Urothelium cell line (cell line): ENCODE data around the gene TBATA.
"Not testable (repeated sequence)": the region's sequence is repeated elsewhere in the genome, so short reads cannot be mapped to it uniquely, and the experiment has no call there.

Experiments used
- DNase-seq: peaks from one replicate; pipeline ENCODE4 v3.0.0; 2011; ENCODE audit warnings: low spot score, mixed read lengths
- FAIRE-seq: peaks from 2 replicates; lab custom pipeline; 2011; peaks lifted over from hg19 to GRCh38; lab: Jason Lieb, UNC

Gene TBATA

DNA sequence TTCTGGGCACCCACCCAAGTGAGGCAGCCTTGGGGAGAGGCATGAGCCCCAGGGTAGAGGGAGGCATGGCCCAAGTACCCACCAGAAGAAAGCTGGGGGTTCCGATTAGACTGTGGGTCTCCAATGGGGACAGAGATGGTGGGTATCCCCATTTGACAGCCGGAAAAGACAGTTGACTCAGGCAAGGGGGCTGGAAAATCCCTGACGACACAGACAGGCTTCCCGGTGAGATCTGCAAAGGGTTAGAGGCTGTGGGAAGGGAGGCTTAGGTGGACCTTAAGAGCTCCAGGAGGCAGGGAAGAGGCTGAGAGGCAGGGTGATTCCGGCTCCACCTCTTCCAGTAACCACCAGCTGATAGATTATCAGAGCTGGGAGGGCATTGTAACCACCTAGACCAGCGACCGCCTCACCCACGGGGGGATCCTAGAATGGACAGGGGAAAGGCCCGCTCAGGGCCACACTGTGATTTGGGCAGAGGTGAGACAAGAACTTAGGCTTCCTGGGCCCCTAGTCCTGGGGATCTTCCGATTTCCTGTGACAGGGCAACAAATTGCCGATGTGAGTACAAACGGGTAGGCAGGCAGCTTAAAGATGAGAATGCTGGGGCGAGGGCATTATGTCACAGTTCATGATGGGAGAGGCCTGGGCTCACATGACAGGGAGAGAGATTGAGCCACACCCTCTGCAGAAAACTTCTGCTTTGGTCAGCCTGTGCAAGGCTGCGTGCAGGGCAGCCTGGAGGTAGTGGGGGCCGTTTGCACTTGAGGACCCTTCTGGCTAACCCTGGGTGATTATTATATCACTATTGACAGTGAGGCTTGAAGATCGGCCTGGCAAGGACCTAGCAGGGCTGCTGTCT, 5.4 kb downstream of the TBATA start:
- FAIRE-seq (no peak), DNase-seq (peak; percentile 7)

DNA sequence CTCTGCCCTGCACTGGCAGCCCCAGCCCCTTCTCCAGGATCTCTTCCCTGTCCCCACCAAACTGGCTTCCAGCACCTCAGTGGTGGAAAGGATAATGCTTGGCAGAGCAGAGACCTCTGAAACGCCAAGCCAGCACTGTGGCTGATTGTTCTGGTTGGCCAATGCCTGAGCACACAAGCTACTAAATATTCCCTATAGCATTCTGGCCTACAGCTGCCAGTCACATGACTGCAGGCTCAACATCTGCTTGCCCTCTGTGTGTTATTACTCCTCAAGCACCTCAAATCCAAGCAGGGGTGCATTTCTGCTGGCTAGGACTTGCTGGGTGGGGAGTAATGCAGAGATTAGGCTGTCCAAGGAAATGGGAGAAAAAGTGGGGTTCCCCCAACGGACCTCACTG, 6.1 kb downstream of the TBATA start:
- no peak for FAIRE-seq

DNA sequence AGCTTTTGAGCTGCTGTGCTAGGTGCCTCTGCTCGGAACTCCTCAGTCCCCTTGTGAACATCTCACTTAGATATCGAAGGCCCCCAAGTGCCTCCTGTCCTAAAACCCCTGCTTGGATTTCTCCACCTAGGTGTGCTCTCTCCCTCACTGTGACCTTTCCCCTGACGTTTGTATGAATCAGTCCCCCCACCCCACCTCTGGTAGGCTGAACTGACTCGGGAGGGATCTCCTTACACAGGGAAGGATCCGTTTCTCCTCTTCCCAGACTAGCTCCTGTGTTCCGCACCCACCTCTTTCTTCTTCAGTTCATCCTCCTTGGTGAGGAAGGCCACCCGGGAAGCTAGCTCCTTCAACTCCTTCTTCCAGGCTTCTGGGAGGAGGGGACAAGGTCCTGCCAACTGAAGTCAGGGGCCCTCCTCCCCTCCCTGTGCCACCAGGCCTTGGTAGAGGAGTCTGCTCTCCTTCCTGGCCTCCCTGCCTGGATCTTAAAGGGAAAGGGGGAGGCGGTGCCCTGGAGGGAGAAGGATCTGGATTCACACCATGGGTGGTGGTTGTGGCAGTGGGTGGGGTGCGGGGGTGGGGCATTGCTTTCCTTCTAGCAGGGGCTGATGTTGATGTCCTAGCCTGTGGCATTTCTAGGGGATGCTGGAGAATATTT, 6.8 kb downstream of the TBATA start:
- DNase-seq (peak; percentile 8), FAIRE-seq (peak; percentile 35)

More for the DNA sequence above, 6.1 kb downstream of the TBATA start:
- no peak for DNase-seq

DNA sequence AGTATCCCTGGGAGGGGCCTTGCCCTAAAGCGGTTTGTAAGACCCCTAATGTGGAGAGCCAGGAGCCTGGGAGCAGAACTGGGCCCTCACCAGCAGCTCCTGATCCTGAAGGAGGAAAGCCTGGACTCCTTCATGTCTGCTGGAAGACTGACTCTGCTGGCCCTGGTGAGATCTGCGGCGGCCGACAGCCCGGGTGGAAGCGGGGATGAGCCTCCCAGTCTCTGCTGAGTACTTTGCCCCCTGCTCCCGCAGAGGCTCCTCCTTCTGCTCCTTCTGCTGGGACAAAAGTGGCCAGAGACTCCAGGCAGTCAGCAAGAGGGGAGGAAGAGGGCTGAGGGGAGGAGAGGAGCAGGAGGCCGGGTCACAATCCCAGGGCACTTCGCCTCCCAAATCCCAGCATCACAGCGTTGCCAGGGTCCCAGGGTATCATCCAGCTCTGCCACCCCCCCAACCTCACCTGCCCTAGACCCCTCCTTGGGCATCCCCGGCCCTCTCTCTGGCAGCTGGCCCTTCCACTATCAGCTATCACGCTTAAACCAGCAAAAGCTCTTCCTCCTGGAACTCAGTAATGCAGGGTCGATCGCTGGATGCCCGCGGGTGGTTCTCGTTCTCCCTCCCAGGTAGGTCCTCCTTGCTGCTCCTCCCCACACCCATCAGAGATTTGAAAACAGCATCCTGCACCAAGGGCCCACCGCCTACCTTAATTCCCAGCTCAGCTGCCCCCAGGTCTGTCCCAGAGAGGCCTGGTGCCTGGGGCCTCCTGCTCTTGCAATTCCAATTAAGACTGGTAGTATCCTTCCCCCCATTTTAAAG, 7.9 kb downstream of the TBATA start:
- DNase-seq (no peak), FAIRE-seq (no peak)

DNA sequence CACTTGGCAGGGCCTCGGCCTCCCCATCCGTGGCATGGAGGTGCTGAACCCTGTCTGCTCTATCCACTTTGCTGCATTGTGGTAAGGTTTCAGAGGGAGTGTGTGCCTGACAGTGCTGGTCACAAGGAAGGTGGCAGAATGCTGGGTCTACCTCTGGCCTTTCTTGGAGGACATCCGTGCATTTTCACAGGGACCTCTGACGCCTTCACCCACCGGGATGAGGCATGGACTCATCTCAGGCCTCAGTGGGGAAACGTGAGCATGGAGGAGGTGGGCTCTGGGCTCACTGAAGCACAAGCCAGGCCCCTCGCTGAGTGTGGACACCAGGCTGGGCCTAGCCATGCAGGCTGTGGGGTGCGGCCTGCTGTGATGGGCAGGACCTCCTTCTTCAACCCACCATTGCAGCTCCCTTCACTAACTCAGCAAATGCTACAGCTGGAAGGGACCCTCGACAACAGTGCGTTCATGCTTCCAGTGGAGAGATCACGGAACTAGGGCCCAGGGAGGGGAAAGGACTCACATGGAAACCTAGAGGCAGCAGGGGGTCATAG, 8.6 kb downstream of the TBATA start:
- DNase-seq: no peak
- FAIRE-seq: no peak

DNA sequence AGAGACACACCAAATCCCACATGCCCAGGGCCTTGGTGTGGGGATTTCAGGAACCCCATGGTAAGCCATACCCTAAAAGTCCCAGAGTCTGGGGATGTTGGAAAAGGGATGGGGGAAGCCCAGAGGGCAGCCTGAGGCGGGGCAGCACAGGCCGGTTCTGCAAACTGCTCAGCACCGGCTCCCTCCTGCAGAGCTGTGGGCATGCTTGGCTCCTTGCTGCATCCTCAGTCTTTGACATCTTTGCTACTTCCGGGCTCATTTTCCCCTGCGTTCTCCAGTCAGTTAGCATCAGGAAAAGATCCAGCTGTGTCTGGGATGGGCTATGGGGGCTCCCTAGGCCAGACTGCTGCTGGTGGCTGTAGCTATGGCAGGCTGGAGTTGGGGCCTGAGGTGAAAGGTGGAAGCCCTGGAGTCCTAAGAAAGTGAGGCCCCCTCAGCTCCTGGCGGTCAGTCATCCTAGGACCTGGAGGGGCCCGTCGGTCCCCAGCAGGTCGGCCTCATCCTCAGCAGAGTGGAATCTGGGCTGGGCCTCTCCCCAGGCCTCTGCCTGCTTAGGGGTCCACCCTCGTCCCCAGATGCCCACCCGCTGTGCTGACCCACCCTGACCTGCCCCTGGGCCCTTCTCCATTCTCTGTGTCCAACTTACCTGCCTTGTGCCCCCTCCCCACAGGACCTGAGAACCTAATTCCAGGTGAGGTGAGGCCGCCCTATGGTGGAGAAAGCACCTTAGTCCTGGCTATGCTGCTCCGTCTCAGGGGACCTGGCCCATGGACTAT, 9.3 kb downstream of the TBATA start:
- DNase-seq (no peak), FAIRE-seq (no peak)

DNA sequence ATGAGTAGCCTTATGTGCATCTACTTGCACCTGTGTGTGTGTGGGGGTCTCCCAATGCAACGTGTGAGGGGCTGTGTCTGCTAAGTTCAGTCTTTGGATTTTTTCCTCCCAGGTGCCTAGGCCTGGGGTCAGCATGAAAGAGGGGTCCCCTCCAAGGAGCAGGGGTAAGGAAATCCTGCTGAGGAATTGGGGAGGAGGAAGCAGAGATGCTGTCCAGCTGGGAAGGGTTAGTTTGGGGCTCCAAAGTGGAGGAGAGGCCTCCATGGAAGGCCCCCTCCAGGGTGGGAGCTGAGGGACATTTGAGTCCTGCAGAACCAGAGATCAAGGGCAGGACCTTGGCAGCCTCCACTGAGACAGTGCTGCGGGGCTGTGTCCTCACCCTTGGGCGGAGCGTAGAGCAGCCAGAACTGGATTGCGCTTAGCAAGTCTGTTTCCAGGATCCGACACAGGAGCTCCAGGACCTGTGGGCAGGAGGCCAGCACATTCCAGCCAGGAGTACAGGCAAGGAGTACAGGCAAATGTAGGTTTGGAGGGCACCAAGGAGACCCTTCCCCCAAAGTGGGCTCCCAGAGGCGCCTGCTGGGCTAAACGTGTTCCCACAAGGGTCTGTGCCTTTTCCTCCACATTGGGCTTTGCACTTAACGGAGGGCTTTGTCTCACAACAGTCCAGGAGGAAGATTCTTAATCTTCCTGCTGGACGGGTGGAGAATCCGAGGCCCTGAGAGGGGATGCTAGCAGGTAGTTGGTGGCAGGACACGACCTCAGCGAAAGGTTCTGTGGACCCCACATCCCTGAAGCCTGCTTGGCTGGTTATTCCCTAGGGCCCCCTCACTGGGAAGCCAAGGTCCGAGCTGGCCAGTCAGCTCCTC, 10.1 kb downstream of the TBATA start:
- no peak for FAIRE-seq
- DNase-seq: no peak

DNA sequence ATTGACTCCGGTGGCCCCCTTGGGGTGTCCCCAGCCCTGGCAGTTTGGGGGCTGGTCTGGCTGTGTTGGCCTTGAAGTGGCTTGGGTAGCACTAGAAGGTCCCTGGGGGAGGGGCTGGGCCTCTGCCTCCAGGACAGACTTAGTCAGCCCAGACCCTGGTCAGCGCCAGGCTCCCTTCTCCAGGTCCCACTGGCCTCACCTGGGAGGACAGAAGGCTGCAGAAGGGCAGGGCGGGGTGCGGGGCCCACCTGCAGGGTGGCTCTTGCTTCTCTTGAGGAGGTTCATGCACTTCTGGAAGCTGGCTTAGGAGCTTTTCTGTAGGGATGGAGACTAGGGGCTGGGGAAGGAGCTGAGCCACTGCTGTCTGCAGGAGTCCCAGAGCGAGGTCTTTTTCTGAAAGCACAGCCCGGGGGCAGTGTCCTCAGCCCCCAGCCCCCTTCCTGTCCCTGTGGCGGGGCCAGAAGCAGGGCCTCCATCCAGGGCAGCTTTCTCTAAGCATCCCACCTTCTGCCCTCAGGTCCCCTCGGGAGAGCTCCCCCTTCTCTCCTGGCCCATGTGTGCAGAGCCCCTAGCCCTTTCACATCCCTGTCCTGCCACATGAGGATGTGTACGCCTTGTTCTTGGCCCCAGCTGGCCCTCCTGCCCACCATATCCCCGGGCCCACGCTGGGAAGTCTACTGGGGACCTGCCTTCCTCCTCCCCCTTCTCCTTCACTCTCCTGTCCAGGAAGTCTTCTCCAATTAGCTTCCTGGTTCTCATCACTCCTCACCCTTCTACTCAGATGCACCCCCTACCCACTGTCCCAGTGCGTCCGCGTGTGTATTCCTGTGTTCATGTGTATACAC, 11.0 kb downstream of the TBATA start:
- DNase-seq: no peak
- peak; percentile 92 for FAIRE-seq

DNA sequence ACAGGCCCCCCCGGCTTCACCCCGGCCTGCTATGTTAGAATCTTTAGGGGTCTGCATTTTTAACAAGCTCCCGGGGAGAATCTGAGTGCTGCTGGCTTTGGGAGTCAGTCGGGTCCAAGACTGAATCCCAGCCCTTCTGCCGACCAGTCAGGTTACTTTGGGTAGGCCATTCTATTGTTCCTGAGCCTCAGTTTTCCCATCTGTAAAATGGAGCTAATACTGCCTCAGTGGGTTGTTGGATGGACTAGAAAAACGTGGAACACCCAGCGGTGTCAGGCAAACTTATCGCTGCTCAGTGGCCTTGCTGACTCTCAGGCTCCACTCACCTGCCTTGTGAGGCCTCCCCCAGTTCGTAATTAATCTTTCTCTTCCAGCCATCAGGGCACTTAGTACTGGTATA, 11.7 kb downstream of the TBATA start:
- DNase-seq (no peak), FAIRE-seq (no peak)

DNA sequence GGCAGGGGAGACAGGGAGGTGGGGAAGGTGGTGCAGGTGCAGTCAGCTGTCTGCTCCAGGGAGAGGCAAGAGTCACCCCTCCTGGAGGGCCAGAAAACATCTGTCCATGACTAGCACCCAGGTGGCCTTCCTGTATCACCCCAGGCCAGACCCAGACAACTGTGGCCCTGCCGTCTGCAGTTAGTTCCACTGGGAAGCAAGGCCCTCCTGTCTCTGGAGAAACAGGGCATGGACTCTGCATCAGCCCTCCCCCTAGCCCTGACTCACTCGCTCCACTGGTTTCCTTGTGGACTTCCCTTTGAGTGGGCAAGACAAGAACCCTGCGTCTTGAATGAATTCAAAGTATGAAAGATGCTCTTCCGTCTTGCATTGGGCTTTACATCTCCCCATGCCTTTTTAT, 12.6 kb downstream of the TBATA start:
- DNase-seq (no peak), FAIRE-seq (no peak)

DNA sequence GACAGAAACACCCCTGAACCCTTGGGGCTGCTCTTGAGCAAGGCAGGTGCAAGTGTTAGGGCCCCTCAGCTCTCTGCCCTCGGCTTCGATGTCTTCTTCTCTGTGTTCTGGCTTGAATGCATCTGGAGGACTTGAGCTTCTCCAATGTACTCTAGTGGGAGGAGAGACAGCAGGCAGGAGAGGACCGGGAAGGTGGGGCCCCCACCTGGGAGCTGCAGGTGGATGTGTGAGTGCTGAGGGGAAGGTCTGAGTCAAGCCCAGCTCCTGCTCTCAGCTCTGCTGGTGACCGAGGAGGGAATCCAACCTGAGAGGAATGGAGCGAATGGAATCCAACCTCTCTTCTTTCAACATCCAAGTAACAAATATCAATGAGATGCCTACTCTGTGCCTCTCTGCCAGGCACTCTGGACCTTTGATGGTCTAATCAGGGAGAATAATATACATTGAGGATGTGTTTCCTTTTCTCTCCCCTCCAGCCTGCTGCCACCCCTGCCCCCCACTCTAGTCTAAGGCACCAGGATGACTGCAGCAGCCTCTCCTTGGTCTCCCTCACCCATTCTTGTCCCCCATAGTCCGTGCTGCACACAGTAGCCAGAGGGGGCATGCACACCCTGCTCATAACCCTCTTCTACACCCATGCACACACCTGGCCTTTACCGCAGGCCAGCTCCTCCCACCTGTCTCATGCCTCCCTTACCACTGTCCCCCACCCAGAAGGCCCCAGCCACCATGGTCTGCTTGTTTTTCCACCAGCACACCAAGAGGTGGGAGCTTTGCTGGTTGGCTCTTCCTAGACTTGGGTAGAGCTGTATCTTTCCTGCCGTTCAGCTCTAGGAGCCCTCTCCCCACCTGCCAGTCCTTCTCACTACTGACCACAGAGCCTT, 13.6 kb downstream of the TBATA start:
- DNase-seq (no peak), FAIRE-seq (no peak)

DNA sequence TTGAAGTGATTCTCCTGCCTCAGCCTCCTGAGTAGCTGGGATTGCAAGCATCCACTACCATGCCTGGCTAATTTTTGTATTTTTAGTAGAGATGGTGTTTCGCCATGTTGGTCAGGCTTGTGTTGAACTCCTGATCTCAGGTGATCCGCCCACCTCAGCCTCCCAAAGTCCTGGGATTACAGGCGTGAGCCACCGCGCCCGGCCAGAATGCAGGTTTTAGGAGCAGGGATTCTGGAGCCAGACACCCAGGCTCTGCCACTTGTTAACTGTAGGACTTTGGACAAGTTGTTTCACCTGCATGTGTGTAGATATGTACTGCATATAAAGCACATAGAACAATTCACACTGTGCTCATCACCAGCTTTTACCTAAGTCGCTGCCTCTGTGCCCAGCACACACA, 14.7 kb downstream of the TBATA start:
- not testable (repeated sequence) for FAIRE-seq, DNase-seq

DNA sequence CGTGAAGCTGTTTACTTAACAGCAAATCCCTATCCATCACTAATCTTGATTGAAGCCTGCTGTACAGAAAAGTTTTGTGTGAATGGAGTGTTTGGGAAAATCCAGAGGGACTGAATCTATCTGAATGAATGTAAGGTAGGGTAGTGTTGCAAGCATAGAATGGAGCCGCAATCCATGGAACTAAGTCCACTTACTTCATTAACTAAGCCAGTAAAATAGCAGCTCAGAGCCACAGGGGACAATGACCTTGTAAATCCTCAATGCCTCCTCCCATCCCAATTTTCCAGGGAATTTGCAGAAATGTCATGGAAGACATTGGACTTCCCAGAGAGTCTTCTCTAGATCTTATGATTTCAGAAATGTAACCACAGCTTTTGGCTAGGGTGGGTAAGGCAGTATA, 15.2 kb downstream of the TBATA start:
- FAIRE-seq (no peak), DNase-seq (no peak)

DNA sequence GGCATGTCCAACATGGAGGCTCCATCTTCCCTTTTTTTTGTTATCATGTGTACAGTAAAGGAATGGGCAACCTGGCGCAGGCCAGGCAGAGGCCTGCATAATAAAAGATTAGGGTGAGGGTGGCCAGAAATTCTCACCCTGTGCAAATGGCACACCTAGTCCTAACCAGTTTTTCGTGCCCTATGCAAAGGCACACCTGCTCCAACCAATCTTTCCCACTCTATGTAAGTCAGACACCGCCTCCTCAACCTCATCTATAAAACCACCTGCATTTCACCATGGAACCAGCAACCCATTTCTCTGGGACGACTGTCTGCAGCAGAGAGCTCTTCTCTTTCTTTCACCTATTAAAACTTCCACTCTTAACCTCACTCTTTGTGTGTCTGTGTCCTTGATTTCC, 16.1 kb downstream of the TBATA start:
- DNase-seq (no peak), FAIRE-seq (no peak)

DNA sequence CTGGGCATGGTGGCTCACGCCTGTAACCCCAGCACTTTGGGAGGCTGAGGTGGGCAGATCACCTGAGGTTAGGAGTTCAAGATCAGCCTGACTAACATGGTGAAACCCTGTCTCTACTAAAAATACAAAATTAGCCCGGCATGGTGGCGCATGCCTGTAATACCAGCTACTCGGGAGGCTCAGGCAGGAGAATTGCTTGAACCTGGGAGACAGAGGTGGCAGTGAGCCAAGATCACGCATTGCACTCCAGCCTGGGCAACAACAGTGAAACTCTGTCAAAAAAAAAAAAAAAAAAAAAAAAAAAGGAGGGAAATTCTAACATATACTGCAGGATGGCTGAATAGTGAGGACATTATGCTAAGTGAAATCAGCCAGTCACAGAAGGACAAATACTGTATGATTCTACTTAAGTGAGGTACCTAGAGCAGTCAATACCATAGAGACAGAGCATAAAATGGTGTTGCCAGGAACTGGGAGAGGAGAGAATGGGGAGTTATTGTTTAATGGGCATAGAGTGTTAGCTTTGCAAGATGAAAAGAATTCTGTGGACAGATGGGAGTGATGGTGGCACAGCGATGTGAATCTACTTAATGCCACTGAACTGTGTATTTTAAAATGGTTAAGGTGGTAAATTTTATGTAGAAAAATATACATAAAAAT, 17.0 kb downstream of the TBATA start:
- DNase-seq, FAIRE-seq: not testable (repeated sequence)

DNA sequence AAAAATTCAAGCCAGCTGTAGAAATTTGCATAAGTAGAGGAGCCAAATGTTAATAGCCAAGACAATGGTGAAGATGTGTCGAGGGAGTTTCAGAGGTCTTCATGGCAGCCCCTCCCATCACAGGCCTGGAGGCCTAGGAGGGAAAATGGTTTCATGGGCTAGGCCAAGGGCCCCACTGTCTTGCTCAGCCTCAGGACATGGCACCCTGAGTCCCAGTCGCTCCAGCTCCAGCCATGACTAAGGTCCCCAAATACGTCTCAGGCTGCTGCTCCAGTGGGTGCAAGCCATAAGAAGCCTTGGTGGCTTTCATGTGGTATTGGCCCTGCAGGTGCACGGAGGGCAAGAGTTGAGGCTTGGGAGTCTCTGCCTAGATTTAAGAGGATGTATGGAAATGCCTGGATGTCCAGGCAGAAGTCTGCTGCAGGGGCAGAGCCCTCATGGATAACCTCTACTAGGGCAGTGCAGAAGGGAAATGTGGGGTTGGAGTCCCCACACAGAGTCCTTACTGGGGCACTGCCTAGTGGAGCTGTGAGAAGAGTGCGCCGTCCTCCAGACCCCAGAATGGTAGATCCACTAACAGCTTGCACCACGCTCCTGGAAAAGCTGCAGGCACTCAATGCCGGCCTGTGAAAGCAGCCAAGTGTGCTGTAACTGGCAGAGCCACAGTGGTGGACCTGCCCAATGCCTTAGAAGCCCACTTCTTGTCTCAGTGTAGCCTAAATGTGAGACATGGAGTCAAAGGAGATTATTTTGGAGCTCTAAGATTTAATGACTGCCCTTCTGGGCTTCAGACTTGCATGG, 19.2 kb downstream of the TBATA start:
- no peak for FAIRE-seq
- no peak for DNase-seq
